ENCODE measurements around the gene TMCO5A.
"Not testable (repeated sequence)": the region's sequence is repeated elsewhere in the genome, so short reads cannot be mapped to it uniquely, and the experiment has no call there.

Gene TMCO5A

DNA sequence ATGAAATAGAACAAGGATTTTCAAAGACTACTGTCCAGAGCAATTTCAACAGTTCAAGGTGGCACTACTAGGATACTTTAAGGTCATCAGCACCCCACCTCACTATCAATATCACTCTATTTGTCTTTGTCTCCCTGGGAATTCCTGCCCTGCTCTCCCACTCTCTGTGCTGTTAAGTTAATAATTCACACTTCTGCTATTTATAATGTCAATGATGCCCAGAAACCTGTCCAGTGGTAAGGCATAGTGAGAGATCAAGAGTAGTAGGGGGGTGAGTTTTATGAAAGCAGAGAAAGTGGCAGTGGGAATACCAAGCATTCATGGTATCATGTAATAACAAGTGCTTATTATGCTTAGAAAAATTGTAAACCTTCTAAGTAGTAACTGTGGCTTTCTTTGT, 7.3 kb downstream of the TMCO5A start:
- Histone ChIP-seq H3K9me3 (replicated peaks in 1 of 11) (peaks cover 6 to 17% (median 13%) of the 10 kb centered on the region in 11 experiments; a peak in 12 of 22 replicates), H3K27me3 (no peaks in the 10 kb centered on the region), H3K27ac (no peak overlapping the region), H3K4me1 (peaks cover 0 to 5% (median 0%) of the 10 kb centered on the region in 10 experiments; a peak in 3 of 20 replicates), H3K4me2 (no peak overlapping the region), H3K36me3 (no peaks in the 10 kb centered on the region), H4K20me1 (no peaks in the 10 kb centered on the region), H3K9ac (no peak overlapping the region), H3K4me3 (no peak overlapping the region)
- no peak for TF ChIP-seq Cebpa-rat (IDR thresholded peaks at IDR 0.05)

DNA sequence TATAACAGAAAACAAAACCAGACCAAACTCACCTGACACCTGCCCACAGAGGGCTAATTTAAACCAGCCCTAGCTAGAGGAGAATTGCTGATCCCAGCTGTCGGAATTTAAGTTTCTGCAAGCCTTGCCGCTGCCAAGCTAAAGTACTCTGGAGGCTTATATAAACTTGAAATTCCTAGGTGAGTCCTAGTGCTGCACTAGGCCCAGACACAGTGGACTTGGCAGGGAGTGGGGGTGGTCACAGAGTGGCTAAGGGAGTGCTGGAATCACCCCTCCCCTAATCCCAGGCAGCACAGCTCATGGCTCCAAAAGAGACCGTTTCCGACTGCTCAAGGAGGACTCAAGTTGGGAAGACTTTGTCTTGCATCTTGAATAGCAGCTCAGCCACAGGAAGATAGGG, 17.6 kb downstream of the TMCO5A start:
- H3K9me3 ChIP-seq (replicated peaks in 1 of 11) = no peaks in the 10 kb centered on the region
- no peak overlapping the region for H3K9ac ChIP-seq
- H3K4me3 ChIP-seq = no peak overlapping the region
- H3K4me1 ChIP-seq = no peaks in the 10 kb centered on the region
- H4K20me1 ChIP-seq = no peaks in the 10 kb centered on the region
- no peaks in the 10 kb centered on the region for H3K27me3 ChIP-seq
- no peaks in the 10 kb centered on the region for H3K36me3 ChIP-seq
- no peak overlapping the region for H3K4me2 ChIP-seq
- no peak overlapping the region for H3K27ac ChIP-seq
- no peak for TF ChIP-seq Cebpa-rat (IDR thresholded peaks at IDR 0.05)

DNA sequence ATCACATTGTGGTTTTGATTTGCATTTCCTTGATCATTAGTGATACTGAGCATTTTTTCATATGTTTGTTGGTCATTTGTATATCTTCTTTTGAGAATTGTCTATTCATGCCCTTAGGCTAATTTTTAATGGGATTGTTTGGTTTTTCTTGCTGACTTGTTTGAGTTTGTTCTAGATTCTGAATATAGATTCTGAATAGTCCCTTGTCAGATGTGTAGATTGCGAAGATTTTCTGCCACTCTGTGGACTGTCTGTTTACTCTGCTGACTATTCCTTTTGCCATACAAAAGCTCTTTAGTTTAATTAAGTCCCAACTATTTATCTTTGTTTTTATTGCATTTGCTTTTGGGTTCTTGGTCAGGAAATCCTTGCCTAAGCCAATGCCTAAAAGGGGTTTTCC, 26.3 kb downstream of the TMCO5A start:
- H3K4me1 ChIP-seq, H3K27ac ChIP-seq, H3K9ac ChIP-seq, H3K4me2 ChIP-seq, H3K27me3 ChIP-seq, H4K20me1 ChIP-seq, H3K36me3 ChIP-seq, H3K4me3 ChIP-seq: not testable (repeated sequence)
- H3K9me3 ChIP-seq (replicated peaks in 1 of 11) = peaks cover 0 to 14% (median 5%) of the 10 kb centered on the region in 11 experiments; a peak in 4 of 22 replicates

DNA sequence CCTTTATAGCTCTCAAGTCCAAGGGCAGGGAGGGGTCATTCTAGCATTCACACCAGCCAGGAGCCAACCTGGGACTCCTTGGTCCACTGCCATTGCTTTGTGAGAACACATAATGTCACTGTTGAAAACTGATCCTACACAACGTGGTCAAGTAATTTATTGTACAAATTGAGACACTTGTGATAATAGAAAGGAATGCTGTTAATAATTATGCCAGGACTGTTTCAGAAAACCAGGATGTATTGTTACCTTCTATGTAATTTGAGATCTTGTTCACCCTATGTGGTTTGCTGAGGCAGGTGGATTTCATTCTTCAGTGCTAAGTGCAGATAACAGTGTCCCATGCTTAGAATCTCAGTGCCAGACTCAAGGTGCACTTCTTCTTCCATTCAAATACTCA, 33.3 kb downstream of the TMCO5A start:
- no peaks in the 10 kb centered on the region for H3K36me3 ChIP-seq
- H3K27me3 ChIP-seq = no peaks in the 10 kb centered on the region
- no peaks in the 10 kb centered on the region for H3K4me1 ChIP-seq
- no peak overlapping the region for H3K27ac ChIP-seq
- no peak for TF ChIP-seq Cebpa-rat (IDR thresholded peaks at IDR 0.05)
- peaks cover under 1 to 9% (median 3%) of the 10 kb centered on the region in 11 experiments; a peak in 15 of 22 replicates for H3K9me3 ChIP-seq (replicated peaks in 1 of 11)
- H3K9ac ChIP-seq = no peak overlapping the region
- H3K4me2 ChIP-seq = no peak overlapping the region
- H4K20me1 ChIP-seq = no peaks in the 10 kb centered on the region
- no peak overlapping the region for H3K4me3 ChIP-seq

DNA sequence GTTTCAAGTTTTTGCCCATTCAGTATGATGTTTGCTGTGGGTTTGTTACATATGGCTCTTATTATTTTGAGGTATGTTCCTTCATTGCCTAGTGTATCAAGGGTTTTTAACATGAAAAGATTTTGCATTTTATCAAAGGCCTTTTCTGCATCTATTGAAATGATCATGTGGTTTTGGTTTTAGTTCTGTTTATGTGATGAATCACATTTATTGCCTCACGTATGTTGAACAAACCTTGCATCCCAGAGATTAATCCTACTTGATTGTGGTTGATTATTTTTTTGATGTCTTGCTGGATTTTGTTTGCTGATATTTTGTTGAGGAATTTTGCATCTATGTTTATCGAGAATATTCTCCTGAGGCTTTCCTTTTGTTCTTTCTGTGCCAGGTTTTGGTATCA, 39.4 kb downstream of the TMCO5A start:
- Histone ChIP-seq H3K9me3 (replicated peaks in 1 of 11) (peaks cover 6 to 16% (median 8%) of the 10 kb centered on the region in 11 experiments; a peak in 15 of 22 replicates), H3K36me3 (no peaks in the 10 kb centered on the region), H4K20me1 (no peaks in the 10 kb centered on the region), H3K27me3 (no peaks in the 10 kb centered on the region), H3K9ac (no peak overlapping the region), H3K4me2 (no peak overlapping the region), H3K27ac (no peak overlapping the region), H3K4me3 (no peak overlapping the region), H3K4me1 (no peaks in the 10 kb centered on the region)
- TF ChIP-seq Cebpa-rat (IDR thresholded peaks at IDR 0.05) = no peak

DNA sequence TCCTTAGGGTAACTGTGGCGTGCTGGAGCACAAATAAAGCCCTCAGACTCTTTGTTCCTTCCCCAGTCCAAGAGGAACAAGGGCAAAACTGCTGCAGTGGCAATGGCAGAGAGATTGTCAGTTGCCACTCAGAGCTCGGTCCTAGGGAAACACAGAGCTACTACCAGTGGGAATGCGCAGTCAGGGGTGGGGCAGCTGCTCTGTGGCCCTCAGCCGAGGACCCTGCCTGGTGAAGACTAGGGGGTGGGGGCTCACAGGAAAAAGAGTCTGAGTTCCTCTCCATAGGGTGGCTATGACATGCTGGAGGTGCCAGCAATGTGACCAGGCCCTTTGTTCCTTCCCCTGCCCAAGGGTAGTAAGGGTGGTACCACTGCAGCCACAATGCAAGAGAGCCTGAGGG, 43.8 kb downstream of the TMCO5A start:
- Histone ChIP-seq H3K4me3 (no peak overlapping the region), H3K9me3 (replicated peaks in 1 of 11) (peaks cover 0 to 5% (median under 1%) of the 10 kb centered on the region in 11 experiments; a peak in 9 of 22 replicates), H3K36me3 (no peaks in the 10 kb centered on the region), H3K4me2 (no peak overlapping the region), H3K27me3 (no peaks in the 10 kb centered on the region), H3K27ac (no peak overlapping the region), H4K20me1 (no peaks in the 10 kb centered on the region), H3K9ac (no peak overlapping the region), H3K4me1 (no peaks in the 10 kb centered on the region)
- no peak for TF ChIP-seq Cebpa-rat (IDR thresholded peaks at IDR 0.05)

DNA sequence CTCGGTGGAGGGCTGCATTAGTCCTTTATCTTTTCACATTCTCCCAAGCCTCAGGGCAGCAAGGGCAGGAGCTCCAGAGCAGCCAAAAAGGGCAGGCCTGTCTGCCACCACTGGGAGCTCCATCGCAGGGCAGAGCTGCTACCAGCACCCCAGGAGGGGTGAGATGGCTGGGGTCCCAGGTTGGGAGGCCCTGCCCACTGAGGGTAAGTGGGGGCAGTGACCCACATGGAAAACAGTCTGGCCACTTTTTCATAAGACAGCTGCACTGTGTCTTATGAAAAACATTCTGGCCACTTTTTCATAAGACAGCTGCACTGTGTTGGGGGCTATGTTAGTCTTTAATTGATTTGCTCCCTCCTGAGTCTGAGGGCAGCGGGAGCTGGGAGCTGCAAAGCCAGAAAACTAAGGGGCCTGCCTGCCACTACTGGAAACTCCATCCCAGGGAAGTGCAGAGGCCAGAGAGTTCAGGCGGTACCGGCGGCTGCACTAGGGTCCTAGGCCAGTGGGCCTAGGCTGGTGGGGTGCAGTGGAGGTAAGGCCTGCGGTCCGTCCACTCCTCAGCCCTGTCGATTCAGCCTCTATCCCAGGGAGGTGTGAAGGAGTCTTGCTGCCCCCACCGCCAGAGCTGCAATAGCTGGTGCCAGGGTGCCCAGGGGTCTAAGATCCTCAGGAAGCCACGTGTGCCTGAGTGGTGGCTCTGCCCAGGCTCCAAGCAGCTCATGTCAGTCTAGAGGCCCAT, 45.4 kb downstream of the TMCO5A start:
- H3K27ac ChIP-seq = no peak overlapping the region
- TF ChIP-seq Cebpa-rat (IDR thresholded peaks at IDR 0.05) = no peak
- H3K4me2 ChIP-seq = no peak overlapping the region
- H3K4me3 ChIP-seq = no peak overlapping the region
- H3K9ac ChIP-seq = no peak overlapping the region
- no peaks in the 10 kb centered on the region for H3K4me1 ChIP-seq
- no peaks in the 10 kb centered on the region for H3K36me3 ChIP-seq
- no peaks in the 10 kb centered on the region for H3K27me3 ChIP-seq
- no peaks in the 10 kb centered on the region for H4K20me1 ChIP-seq
- no peaks in the 10 kb centered on the region for H3K9me3 ChIP-seq (replicated peaks in 1 of 11)

DNA sequence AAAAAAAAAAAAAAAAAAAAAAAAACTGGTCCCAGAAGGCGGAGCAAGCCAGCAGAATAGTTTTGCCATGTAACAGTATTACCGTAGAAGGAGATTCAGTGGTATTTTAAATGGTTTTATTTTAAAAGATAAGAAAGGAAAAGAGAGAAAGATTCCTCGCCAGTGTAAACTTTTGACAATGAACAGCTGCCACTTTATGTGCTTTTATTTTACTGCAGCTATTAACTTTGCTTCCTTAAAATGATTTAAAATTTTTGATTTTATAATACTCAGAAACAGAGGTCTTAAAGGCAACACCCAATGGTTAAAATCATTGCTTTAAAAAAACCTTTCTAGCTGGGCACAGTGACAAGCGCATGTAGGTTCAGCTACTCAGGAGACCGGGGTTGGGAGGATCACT, 46.8 kb downstream of the TMCO5A start:
- Histone ChIP-seq H3K4me1 (no peaks in the 10 kb centered on the region), H3K4me2 (no peak overlapping the region), H3K36me3 (no peaks in the 10 kb centered on the region), H3K4me3 (no peak overlapping the region), H3K9me3 (replicated peaks in 1 of 11) (no peaks in the 10 kb centered on the region), H4K20me1 (no peaks in the 10 kb centered on the region), H3K27me3 (no peaks in the 10 kb centered on the region), H3K27ac (no peak overlapping the region), H3K9ac (no peak overlapping the region)
- no peak for TF ChIP-seq Cebpa-rat (IDR thresholded peaks at IDR 0.05)

DNA sequence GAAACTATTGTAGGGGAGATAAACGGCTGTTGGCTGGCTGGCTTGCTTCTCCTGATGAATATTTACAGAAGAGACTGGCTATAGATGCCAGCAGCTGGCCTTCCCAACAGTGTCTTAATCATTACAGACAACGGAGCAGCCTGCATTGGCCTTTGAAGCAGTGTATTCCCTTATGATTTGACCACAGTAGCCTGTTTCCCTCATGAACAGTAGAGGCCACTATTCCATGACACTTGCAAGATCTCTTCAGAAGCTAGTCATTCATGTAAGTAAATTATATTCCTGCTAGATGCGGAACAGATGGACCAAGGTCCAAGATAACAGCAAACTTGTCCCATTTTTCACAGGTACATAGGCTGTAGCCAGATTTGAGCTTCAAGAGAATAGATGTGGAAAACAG, 47.3 kb downstream of the TMCO5A start:
- no peaks in the 10 kb centered on the region for H4K20me1 ChIP-seq
- H3K27me3 ChIP-seq = no peaks in the 10 kb centered on the region
- H3K4me2 ChIP-seq = no peak overlapping the region
- H3K36me3 ChIP-seq = no peaks in the 10 kb centered on the region
- H3K27ac ChIP-seq = no peak overlapping the region
- H3K9me3 ChIP-seq (replicated peaks in 1 of 11) = no peaks in the 10 kb centered on the region
- H3K4me1 ChIP-seq = no peaks in the 10 kb centered on the region
- no peak overlapping the region for H3K4me3 ChIP-seq
- H3K9ac ChIP-seq = no peak overlapping the region
- no peak for TF ChIP-seq Cebpa-rat (IDR thresholded peaks at IDR 0.05)

DNA sequence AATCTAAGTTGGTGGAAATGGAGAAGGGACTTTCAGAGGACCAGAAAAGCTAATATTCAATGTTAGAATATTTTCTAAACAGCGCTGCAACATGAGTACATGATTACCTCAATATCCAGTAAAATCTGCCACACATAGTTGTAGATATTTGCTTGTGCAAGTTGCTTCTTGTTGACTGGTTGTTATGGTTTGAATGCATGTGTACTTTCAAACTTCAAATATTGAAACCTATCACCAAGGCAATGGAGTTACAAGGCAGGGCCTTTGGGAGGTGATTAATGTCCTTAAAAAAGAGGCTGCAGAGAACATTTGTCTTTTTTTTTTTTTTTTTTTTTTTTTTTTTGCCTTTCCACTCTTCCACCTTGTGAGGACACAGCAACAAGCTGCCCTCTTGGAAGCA, 49.9 kb downstream of the TMCO5A start:
- H3K27me3 ChIP-seq = no peaks in the 10 kb centered on the region
- no peak overlapping the region for H3K4me2 ChIP-seq
- H3K9ac ChIP-seq = no peak overlapping the region
- no peak for TF ChIP-seq Cebpa-rat (IDR thresholded peaks at IDR 0.05)
- no peak overlapping the region for H3K27ac ChIP-seq
- no peaks in the 10 kb centered on the region for H3K4me1 ChIP-seq
- H3K4me3 ChIP-seq = no peak overlapping the region
- H3K9me3 ChIP-seq (replicated peaks in 1 of 11) = peaks cover 8 to 19% (median 15%) of the 10 kb centered on the region in 11 experiments
- no peaks in the 10 kb centered on the region for H4K20me1 ChIP-seq
- no peaks in the 10 kb centered on the region; a peak in 1 of 22 replicates for H3K36me3 ChIP-seq
